GM18498 (cell line): ENCODE results near the gene PGAM5.

Source experiments
- ATAC-seq: cut with Tn5 transposase; IDR thresholded peaks from one replicate; pipeline ENCODE4 v1.9.1; 2021; ENCODE audit warnings: mild to moderate bottlenecking, moderate library complexity; ENCODE audit not compliant: unreplicated experiment

Gene PGAM5

DNA sequence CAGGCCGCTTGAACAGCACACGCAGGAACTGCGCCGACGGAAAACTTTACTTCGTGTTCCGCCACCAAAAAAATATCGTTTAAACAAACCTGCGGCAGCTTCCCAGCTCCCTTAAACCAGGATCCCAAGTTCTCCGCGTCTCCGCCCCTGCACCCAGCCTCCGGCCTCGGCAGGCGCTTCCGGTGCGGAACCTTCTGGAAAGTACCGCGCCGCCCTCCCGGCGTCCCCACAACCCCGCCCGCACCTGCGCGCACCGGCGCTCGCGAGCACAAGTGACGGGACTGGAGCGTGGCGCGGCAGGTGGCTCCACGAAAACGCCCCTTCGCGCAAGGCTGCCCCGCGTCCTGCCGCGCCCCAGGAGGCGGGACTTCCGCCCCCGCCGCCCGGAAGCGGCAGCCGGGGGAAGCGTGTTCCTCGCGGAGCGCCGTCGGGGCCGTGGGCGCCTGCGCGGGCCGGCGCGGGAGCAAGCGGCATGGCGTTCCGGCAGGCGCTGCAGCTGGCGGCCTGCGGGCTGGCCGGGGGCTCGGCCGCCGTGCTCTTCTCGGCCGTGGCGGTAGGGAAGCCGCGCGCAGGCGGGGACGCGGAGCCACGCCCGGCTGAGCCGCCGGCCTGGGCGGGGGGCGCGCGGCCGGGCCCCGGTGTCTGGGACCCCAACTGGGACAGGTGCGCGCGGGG, at the start of gene PGAM5:
Gene PGAM5, plus strand, starts transcription at position 438 of the 675 bp plus-strand sequence. Its CDS starts 35 bp downstream, at position 473.
- ATAC-seq, result peak; percentile 93

DNA sequence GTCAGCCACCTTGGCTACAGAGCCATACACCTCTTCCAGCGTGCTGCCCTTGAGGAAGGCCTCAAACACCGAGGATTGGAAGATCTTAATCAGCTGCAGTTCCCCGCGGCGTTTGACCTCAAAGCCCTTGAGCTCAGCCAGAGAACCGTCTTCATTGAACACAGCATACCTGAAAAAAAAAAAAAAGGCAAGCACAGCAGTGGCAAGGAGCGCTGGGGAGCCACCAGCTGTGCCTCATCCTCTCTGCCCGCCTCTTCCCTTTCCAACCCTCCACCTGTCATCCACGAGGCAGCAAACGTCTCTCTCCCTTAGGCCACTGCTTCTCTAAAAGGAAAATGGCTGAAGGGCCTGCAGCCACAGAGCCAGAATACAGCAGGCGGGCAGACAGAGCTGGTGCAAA, 49.6 kb upstream of the PGAM5 start:
- ATAC-seq, result no peak

DNA sequence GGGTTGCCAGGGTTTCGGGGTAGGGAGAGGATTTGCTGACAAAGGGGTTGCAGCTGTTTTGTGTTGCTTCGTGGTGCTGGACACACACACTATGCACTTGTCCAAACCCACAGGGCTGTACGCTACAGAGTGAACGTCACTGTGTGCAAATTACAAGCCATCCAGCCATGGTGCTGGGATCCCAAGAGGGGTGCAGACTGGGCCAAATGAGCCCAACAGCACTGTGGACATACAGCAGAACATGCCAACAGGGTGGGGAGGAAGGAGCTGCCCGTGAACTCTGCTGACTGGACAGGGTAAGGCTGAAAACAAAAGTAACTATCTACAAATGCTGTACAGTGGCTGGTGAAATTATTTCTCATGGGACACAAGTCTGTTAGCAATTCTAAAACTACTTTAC, 48.7 kb upstream of the PGAM5 start:
- no peak for ATAC-seq

DNA sequence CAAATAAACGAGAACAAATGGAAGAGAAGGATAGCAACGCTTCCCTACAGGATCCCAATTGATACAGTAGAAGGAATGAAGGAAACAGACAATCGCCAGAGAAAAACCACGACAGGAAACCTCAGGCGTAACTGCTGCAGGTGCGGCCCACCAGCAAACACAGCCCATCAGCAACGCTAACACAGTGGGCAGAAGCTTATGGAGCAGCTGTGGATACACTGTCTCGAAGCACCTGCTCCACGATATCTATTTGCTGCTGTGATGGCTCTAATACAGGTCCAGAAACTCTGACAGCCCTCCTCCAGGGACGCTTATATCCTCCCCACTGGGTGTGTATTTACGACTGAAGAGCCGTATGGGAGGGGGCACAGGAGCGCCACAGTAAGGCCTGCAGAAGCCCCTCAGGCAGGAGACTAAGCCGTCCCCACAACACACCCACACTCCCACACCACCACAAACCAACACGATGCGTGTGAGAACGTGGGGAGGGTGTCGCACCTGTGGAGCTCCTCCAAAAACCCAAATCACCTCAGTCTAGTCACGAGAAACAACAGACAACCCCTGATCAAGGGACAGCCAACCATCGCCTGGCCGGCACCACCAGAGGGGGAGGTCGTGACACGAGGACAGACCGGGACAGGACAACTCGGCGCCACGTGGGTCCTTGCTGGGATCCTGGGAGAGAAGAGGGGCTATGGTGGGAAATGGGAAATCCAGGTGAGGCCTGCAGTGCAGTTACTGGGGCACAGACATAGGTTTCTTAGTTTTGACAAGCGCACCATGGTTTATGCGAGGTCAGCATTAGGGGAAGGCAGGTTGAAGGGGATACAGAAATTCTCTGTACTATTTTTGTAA, 47.5 kb upstream of the PGAM5 start:
- no peak for ATAC-seq

DNA sequence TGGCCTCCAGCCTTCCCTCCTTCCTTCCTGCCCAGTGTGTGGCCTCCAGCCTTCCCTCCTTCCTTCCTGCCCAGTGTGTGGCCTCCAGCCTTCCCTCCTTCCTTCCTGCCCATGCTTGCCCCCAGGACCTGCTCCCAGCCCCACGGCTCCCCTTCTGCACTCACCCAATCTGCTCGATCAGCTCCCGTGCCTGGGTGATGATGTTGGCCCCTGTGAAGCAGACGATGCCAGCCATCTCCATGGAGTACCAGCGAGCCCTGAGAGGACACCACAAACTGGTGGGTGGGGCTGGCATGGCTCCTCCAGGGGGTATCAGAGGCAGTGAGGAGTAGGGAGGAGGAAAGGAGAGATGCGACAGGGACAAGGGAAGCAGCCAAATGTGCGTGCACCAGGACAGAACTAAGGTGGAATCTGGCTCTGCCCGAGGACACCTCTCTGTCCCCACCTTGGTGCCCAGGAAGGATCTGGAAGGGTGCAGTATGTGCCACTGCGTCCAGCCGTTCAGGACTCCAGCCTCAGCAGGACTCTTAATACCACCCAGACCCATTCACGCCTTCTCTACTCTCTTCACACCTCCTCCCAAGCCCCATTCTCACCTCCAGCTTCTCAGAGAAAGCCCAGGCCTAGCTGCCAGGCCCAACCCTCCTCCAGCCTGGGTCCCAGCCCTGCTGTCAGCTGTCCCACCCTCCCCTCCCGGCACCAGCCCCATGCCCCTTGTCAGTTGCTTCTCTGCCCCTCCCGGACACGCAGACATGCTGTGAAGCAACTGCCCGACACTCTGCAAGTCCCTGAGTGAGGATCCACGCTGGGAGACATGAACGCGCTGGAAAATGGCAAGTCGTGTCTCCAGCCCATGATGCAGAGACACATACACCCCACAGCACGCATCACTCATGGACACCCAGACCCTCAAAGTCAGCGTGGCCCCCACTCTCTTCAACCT, 46.2 kb upstream of the PGAM5 start:
- no peak for ATAC-seq

DNA sequence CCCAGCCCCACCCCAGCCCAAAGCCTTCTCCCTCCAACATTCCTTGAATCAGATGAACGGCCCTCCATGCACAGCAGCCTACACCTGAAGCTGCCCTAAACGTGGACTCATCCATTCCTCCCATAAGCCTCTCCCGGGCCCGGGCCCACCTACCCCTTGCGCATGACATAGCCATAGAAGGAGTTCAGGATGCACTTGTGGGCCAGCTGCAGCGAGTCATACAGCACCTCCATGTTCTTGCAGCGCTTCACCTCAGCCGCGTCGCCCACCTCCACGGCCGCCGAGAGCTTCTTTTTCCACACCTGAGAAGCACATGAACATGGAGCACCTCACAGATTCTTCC, 45.5 kb upstream of the PGAM5 start:
- ATAC-seq, result no peak

DNA sequence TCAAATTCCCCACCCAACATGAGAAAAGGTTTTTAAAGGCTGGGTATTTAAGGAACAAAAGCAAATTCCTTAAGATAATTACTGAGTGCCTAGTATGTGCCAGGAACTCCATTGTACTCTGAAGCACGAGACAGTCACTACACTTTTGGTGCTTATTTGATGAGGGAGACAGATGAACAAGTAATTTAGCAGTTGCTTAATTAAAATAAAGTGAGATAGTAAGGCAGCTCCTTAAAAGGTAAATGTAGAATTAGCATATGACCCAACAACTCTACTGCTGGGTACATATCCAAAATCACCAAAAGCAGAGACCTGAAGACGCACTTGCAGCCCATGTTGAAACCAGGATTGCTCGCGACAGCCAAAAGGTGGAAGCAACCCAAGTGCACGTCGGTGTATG, 44.8 kb upstream of the PGAM5 start:
- ATAC-seq, result no peak

DNA sequence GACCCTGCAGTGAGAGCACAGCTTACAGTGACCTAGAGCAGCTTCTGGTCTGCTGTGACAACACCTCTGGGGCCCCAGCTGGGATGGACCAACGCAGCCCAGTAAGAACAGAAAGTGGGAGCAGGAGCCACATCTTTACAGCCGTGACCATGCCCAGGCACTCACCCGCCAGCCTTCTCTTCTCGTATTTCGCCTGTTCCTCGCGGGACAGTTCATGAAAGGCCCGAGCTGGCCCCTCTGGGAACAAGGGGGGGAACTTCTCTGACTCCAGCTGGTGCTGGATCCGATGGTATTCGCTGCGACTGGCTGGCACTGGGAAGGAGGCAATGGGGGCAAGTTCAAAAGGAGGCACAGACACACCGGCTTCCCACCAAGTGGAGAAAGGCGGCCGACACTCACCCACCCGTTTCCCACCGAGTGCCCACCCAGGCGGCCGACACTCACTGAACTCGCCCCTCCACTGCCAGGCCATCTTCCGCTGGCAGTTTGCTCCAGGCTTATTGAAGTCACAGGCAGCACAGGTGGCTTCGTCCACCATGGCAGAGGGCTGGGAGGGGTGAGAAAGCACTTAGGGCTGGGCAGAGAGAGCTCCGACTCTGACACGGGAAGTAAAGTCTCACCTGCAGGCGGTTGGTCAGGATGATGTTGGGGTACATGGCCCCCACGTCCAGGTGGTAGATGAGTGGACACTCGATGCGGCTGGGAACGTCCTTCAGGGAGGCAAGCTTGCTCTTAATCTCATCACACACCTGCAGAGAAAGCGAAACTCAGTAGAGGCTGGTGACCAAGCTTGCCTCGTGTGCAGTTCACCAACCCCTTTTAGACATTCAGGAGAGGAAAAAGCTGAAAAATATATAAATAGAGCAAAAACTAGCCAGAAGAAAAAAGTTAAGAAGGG, 42.2 kb upstream of the PGAM5 start:
- ATAC-seq, result no peak

DNA sequence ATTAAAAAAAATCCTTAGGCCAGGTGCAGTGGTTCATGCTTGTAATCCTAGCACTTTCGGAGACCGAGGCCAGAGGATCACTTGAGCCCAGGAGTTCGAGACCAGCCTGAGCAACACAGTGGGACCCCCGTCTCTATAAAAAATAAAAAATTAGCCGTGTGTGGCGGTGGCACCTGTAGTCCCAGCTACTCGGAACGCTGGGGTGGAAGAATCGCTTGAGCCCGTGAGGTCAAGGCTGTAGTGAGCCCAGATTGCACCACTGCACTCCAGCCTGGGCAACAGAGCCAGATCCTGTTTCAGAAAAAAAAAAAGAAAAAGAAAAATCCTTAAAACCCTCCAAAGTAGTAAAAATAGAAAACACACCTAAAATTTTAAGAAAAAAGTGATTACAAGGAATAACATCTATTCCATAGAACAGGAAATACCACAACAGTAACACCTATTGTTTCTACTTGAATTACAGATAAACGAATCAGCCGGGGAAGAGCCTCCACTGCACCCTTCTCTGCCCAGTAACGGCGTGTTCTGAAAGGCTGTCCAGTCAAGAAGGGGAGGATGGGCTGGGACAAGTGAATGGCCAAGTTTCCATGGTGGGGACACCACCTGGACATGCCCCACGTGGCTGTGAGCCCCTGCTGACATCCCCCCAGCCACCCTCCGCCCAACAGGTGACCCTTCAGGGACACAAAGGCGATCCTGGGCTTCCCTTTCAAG, 41.3 kb upstream of the PGAM5 start:
- ATAC-seq, result no peak

DNA sequence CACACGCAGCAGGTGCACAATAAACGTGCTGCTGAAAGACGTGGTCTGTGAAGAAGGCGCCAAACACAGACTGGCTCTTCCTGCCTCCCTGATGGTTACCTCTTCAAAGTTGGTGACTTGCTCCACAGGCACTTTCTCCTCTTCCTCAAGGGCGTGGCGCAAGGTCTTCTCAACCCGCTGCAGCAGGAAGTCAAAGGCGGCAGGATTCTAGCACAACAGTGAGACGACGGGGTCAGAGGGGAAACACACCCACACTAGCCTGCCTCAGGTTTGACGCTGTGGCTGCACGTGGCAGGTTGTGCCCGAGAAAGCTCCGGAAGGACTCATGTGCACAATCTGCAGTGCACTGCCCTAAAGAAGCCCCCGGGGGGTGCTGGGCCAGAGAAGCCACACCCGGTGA, 38.5 kb upstream of the PGAM5 start:
- no peak for ATAC-seq

DNA sequence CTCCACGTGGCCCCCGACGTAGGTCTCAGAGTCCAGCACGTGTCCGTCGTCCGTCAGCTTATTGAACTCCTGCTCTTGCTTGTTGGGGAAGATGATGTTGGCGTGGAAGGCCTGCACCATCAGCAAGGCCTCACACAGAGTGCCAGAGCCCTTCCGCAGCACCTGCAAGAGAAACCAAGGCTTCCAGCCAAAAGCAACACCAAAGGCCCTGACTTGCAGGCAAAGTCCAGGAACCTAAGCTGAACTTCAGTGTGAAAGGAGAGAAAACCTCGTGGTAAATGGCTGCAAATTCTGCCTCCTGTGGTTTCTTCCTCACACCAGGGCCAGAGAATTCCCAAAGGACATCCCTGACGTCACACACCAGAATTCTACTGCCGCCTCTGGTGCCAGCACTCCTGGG, 38.0 kb upstream of the PGAM5 start:
- ATAC-seq, result no peak

DNA sequence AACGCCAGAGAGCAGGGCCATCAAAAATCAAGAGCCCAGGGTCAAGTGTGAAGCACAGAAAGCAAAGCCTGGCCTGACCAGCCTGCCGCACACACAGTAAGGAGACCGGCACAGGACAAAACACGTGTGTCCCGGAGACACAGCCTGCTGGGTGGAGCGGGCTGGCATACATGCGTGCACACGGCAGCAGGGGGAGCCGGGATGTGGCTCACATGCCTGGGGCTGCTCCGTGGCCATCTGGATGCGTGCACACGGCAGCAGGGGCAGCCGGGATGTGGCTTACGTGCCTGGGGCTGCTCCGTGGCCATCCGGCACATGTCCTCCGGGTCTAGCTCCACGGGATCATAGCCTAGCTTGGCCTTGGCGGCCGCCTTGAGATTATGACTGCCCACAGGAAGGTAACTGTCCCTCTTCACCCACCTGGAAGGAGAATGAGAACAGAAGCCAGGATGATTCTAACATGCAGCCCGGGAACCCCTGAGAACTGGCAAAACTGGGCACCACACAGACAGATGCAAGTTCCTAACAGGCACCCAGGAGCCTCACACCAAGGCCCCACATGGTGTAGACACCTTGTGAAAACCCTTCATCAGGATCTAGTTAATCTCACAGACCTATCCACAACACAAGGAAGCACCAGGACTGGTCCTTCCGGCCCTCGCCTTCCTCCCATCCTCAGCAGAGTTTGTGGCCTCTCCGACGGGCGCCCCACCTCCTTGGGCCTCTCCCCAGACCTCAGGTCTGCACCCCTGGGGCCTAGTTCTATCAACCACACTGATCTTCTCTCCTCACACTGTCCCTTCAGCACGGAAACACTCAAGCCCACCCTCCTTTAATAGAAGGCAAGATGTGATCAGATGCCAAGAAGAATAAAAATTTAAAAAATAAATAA, 37.1 kb upstream of the PGAM5 start:
- ATAC-seq, result no peak

DNA sequence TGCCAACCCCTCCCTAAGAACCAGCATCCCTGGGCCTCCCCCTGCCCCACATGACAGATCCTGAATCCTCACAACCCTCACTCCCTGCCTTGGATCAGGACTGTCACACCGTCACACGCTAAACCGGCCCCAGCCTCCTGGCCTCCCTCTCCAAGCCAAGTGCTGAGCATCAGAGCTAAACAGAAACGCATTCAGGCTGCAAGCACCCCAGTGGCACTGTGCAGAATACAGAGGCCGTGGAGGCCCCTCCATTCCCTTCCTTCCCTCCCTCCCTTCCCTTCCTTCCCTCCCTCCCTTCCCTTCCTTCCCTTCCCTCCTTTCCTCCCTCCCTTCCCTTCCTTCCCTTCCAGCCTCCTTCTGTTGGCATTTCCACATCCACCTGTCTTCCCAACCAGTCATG, 36.1 kb upstream of the PGAM5 start:
- ATAC-seq, result no peak

DNA sequence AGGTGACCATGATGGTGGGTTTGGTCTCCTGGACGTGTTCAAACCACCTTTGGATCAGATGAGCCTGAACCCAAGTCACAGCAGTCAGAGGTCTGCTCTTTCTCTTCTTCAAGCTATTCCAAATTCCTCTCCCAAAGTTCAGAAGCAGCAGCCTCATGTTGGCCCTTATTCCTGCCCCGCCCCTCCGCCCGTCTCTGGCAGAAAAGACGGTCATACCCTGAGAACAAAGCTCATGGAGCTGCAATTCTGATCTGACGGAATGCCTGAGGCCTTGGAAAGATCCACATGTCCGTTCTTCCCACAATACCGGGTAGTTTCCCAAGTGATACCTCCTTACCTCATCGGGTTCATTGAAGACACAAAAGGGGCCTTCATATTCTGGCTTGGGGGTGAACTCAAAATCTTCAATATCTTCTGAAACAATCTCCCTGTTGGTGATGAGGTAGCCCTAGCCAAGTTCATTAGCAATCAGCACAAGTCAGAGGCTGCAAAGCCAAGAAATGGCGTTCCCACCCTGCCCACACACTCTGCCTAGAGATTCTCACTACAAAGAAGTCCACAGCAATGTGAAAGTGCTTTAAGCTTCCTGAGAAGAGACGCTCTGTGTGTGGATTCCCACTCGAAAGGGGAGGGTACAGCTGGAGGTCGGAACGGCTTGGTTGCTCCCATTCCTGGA, 34.7 kb upstream of the PGAM5 start:
- no peak for ATAC-seq

DNA sequence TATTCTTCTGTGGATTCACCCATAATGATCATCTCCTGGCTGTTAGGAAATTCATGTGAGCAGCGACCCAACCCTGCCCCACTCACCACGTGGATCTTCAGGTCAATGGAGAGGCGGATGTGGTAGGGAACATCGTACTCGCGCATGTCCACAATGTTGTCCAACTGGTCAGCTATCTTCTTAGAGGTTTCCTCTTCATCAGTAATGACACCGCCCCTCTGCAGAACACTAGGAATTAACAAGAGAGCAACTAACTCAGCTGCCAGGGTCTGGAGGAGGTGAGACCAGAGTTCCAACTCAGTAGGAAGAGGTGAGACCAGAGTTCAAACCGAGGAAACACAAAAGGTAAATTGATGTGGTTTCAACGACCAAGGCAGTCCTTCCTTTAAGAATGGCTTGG, 33.1 kb upstream of the PGAM5 start:
- no peak for ATAC-seq

DNA sequence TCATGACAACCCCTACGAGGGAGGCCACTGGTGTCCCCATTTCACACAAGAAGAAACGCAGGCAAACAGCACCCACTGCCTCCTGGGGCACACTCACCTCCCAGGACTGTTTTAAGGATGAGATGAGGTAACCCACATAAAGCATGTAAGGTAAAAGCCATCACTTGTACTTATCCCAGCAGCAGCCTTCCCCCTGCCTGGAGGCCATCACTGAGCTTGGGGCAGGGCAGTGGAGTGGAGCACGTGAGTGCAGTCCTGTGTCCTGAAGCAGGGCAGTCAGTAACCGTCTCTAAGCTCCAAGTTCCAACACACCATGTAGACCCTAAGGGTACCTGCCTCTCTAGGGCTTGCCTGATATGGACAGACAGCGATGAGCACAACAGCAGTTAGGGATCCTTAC, 25.2 kb upstream of the PGAM5 start:
- ATAC-seq, result no peak

DNA sequence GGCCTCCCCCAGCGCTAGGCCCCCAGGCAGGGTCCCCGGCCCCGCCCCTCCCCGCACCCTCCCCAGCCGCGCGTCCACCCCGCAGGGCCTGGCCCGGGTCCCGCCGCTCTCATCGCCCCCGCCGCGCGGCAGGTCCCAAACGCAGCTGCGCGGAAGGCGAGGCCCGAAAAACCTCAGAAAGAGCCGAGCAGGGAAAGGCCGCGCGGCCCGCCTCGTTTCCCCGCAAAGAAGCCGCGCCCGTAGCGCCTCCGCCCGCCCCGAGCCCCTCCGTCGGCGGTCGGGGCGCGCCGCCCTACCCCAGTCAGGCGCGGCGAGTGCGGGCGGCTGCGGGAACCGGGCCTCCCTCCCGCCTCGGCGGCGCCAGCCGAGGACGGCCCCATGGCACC, 23.8 kb upstream of the PGAM5 start:
- peak; percentile 19 for ATAC-seq
